H1 (cell line): ENCODE measurements around the gene OR10T2. TPM values are rescaled to one million over a fixed set of nuclear protein-coding genes. Genes with fewer than 3 reads are reported as not detected.
"Not testable (repeated sequence)": the region's sequence is repeated elsewhere in the genome, so short reads cannot be mapped to it uniquely, and the experiment has no call there.

Source experiments
- CTCF ChIA-PET: fragments of 300-600 bp; sonication (Branson Sonifier 250); formaldehyde crosslinking; loops from one replicate; lab custom pipeline; 2021; ENCODE audit not compliant: partially characterized antibody; lab: Charles Lee
- POLR2A ChIA-PET: fragments of 300-600 bp; sonication (Branson Sonifier 250); formaldehyde crosslinking; loops from one replicate; lab custom pipeline; 2021; ENCODE audit warnings: inconsistent platforms; ENCODE audit not compliant: partially characterized antibody; lab: Charles Lee
- DNase-seq, 2 experiments: peaks; one replicate each; pipeline versions ENCODE4 v3.0.0 to v3.0.0-alpha.2; 2010 to 2022; ENCODE audit warnings: low spot score in 2 of 2, low read depth in 1 of 2, mixed read lengths in 1 of 2
- FAIRE-seq: peaks from 2 replicates; lab custom pipeline; 2011; peaks lifted over from hg19 to GRCh38; lab: Jason Lieb, UNC
- H2AFZ ChIP-seq: 2 replicates; pipeline ENCODE4 v1.8.1; 2012; ENCODE audit warnings: low read length, inconsistent platforms
- H2AK5ac ChIP-seq: 2 replicates; pipeline ENCODE4 v1.6.1; 2013; ENCODE audit warnings: low read depth, low read length
- H2BK120ac ChIP-seq: replicated peaks from 2 replicates; pipeline ENCODE3; 2013; ENCODE audit warnings: low read depth, low read length, inconsistent platforms
- H2BK12ac ChIP-seq: 2 replicates; pipeline ENCODE4 v1.6.1; 2013; ENCODE audit warnings: low read depth, low read length
- H2BK15ac ChIP-seq: 2 replicates; pipeline ENCODE4 v1.6.1; 2013; ENCODE audit warnings: low read length
- H2BK20ac ChIP-seq: 2 replicates; pipeline ENCODE4 v1.6.1; 2013; ENCODE audit warnings: low read length
- H2BK5ac ChIP-seq: 2 replicates; pipeline ENCODE4 v1.6.1; 2013; ENCODE audit warnings: low read depth, low read length
- H3K14ac ChIP-seq: 2 replicates; pipeline ENCODE4 v1.6.1; 2013; ENCODE audit warnings: inconsistent platforms; ENCODE audit not compliant: insufficient read length
- H3K18ac ChIP-seq: 2 replicates; pipeline ENCODE4 v1.6.1; 2013; ENCODE audit warnings: low read length; ENCODE audit errors: extremely low read depth
- H3K23ac ChIP-seq: 2 replicates; pipeline ENCODE4 v1.6.1; 2013; ENCODE audit warnings: inconsistent platforms; ENCODE audit not compliant: insufficient read length
- H3K23me2 ChIP-seq: 2 replicates; pipeline ENCODE4 v1.6.1; 2013; ENCODE audit warnings: low read depth, low read length
- H3K27ac ChIP-seq: 2 replicates; pipeline ENCODE4 v1.6.1; 2011; ENCODE audit warnings: low read depth, low read length, inconsistent platforms
- H3K27me3 ChIP-seq, 4 experiments: replicated peaks in 1 of 4; 1 replicate in 1 of 4; 2 replicates in 3 of 4; pipeline versions ENCODE4 v1.6.1 to v1.8.1; 2011 to 2013; ENCODE audit warnings: low read length in 3 of 4, mild to moderate bottlenecking in 3 of 4, inconsistent platforms in 2 of 4, mixed read lengths in 2 of 4, moderate library complexity in 1 of 4; ENCODE audit not compliant: control insufficient read depth in 3 of 4, insufficient read depth in 3 of 4; ENCODE audit errors: extremely low read depth in 1 of 4
- H3K36me3 ChIP-seq, 4 experiments: 2 replicates each; pipeline versions ENCODE4 v1.6.1 to v1.8.1; 2011 to 2013; ENCODE audit warnings: mild to moderate bottlenecking in 4 of 4, low read length in 3 of 4, moderate library complexity in 2 of 4, control low read depth in 1 of 4, inconsistent platforms in 1 of 4; ENCODE audit not compliant: insufficient read depth in 4 of 4, control insufficient read depth in 2 of 4
- H3K4ac ChIP-seq: replicated peaks from 2 replicates; pipeline ENCODE3; 2013; ENCODE audit warnings: low read length, low read depth, mixed read lengths, inconsistent platforms; ENCODE audit not compliant: insufficient read length
- H3K4me1 ChIP-seq, 4 experiments: replicated peaks in 1 of 4; 1 replicate in 1 of 4; 2 replicates in 3 of 4; pipeline versions ENCODE4 v1.6.1 to v1.8.1; 2011 to 2013; ENCODE audit warnings: low read length in 3 of 4, inconsistent platforms in 2 of 4, mixed read lengths in 1 of 4; ENCODE audit not compliant: insufficient read depth in 4 of 4, control insufficient read depth in 3 of 4
- H3K4me2 ChIP-seq, 2 experiments: 2 replicates each; pipeline versions ENCODE4 v1.6.1 to v1.8.1; 2011 to 2013; ENCODE audit warnings: low read depth in 2 of 2, low read length in 2 of 2, control low read depth in 1 of 2, inconsistent platforms in 1 of 2, mild to moderate bottlenecking in 1 of 2; ENCODE audit not compliant: insufficient read depth in 1 of 2
- H3K4me3 ChIP-seq, 4 experiments: fragments of 200-600, 300-600 bp in 1 of 4; sonication (generic), shearing (Covaris generic), sonication (Bioruptor Twin) in 1 of 4; 2 replicates each; pipeline versions ENCODE4 v1.5.1 to v1.8.1; 2011 to 2016; ENCODE audit warnings: low read length in 4 of 4, low read depth in 3 of 4, control low read depth in 2 of 4, inconsistent platforms in 2 of 4, mild to moderate bottlenecking in 2 of 4, mixed read lengths in 1 of 4, moderate library complexity in 1 of 4; ENCODE audit not compliant: insufficient read depth in 2 of 4; ENCODE audit errors: extremely low read depth in 1 of 4
- H3K56ac ChIP-seq: replicated peaks from 2 replicates; pipeline ENCODE3; 2013; ENCODE audit warnings: low read depth, mild to moderate bottlenecking, mixed read lengths, low read length, inconsistent platforms; ENCODE audit not compliant: insufficient read length
- H3K79me1 ChIP-seq: 2 replicates; pipeline ENCODE4 v1.6.1; 2013; ENCODE audit warnings: low read depth, low read length, control low read depth
- H3K79me2 ChIP-seq, 2 experiments: 2 replicates each; pipeline versions ENCODE4 v1.6.1 to v1.8.1; 2012 to 2013; ENCODE audit warnings: low read length in 2 of 2, mild to moderate bottlenecking in 2 of 2, inconsistent platforms in 1 of 2; ENCODE audit not compliant: insufficient read depth in 2 of 2, control insufficient read depth in 1 of 2
- H3K9ac ChIP-seq, 4 experiments: replicated peaks in 1 of 4; 1 replicate in 1 of 4; 2 replicates in 3 of 4; pipeline versions ENCODE4 v1.6.1 to v1.8.1; 2011 to 2013; ENCODE audit warnings: low read depth in 3 of 4, low read length in 3 of 4, control low read depth in 2 of 4, mild to moderate bottlenecking in 2 of 4, moderate library complexity in 2 of 4, inconsistent platforms in 1 of 4; ENCODE audit errors: extremely low read depth in 1 of 4
- H3K9me3 ChIP-seq, 2 experiments: 2 replicates each; pipeline versions ENCODE4 v1.6.1 to v1.8.1; 2012 to 2013; ENCODE audit warnings: mild to moderate bottlenecking in 2 of 2, moderate library complexity in 2 of 2, control low read depth in 1 of 2, inconsistent platforms in 1 of 2, low read depth in 1 of 2, low read length in 1 of 2, mixed read lengths in 1 of 2; ENCODE audit not compliant: insufficient read depth in 2 of 2
- H4K20me1 ChIP-seq, 2 experiments: replicated peaks in 1 of 2; 2 replicates each; pipeline versions ENCODE3 to v1.8.1; 2011 to 2013; ENCODE audit warnings: inconsistent platforms in 2 of 2, low read length in 2 of 2, mild to moderate bottlenecking in 1 of 2; ENCODE audit not compliant: insufficient read depth in 2 of 2, control insufficient read depth in 1 of 2
- H4K5ac ChIP-seq: 2 replicates; pipeline ENCODE4 v1.6.1; 2013; ENCODE audit warnings: low read length, low read depth, mixed read lengths, inconsistent platforms; ENCODE audit not compliant: insufficient read length
- H4K8ac ChIP-seq: 2 replicates; pipeline ENCODE4 v1.8.0; 2013; ENCODE audit warnings: mild to moderate bottlenecking, moderate library complexity, low read length, inconsistent platforms; ENCODE audit not compliant: insufficient read depth; ENCODE audit errors: extremely low read depth
- H4K91ac ChIP-seq: replicated peaks from 2 replicates; pipeline ENCODE3; 2013; ENCODE audit warnings: low read length, mixed read lengths, inconsistent platforms; ENCODE audit not compliant: insufficient read length
- WGBS, 2 experiments: shearing (Covaris generic) in 1 of 2; methylation state at CpG; one replicate each; pipeline versions ENCODE4 v1.1.6 to v1.1.7; 2013 to 2015; ENCODE audit warnings: low lambda C conversion rate in 2 of 2, mixed read lengths in 2 of 2, inconsistent platforms in 1 of 2, low coverage in 1 of 2, missing lambda C conversion rate in 1 of 2; ENCODE audit not compliant: insufficient replicate concordance in 2 of 2, insufficient coverage in 1 of 2, insufficient read length in 1 of 2; ENCODE audit errors: extremely low coverage in 1 of 2, missing lambda C conversion rate in 1 of 2; 5-methylcytosine and 5-hydroxymethylcytosine counted together
- polyA plus RNA-seq, 7 experiments: library from polyadenylated mRNA; depleted of rRNA in 3 of 7; stranded (reverse) in 5 of 7; unstranded in 2 of 7; fragments of >200 nt in 5 of 7; fragments of 200-250 nt in 2 of 7; gene quantifications; 1 replicate in 5 of 7; 2 replicates in 1 of 7; 4 replicates in 1 of 7; pipeline versions ENCODE4 v1.2.1 to v1.2.3, GENCODE V29; 2011 to 2013; ENCODE audit warnings: missing spikeins in 2 of 7, mixed read lengths in 2 of 7
- total RNA-seq: library from RNA; stranded (reverse); fragmentation: NEBNext Ultra II Directional; extraction: Animal tissue kit (Norgen Biotek cat#: 25700); gene quantifications from 2 replicates; pipeline ENCODE4 v1.2.1, GENCODE V29; 2021

Gene OR10T2
- total and polyA plus RNA-seq, 2 of the 8 experiments (the other 6 are each of a cell fraction or from before 2014, with no cell fraction given), result not detected

DNA sequence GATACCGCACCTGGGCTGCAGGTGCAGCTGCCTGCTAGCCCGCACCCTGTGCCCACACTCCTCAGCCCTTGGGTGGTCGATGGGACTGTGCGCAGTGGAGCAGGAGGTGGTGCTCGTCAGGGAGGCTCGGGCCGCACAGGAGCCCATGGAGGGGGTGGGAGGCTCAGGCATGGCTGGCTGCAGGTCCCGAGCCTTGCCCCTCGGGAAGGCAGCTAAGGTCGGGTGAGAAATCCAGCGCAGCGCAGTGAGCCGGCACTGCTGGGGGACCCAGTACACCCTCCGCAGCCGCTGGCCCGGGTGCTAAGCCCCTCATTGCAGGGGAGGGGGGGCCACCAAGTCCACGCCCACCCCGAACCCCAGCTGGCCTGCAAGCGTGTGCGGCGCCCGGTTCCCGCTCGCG, 25.2 kb downstream of the OR10T2 start:
- WGBS, 2 experiments, result 85% methylated on average over 16 of the region's 25 CpGs; no CpG with 5 or more reads in 1 of the 2 experiments
- H3K23me2 ChIP-seq, H3K79me1 ChIP-seq, H3K79me2 ChIP-seq, H2BK12ac ChIP-seq, H2BK20ac ChIP-seq, FAIRE-seq, H4K20me1 ChIP-seq, H2AFZ ChIP-seq, H3K27me3 ChIP-seq, H3K4ac ChIP-seq, H3K9ac ChIP-seq, H2BK5ac ChIP-seq, H3K27ac ChIP-seq, H2BK120ac ChIP-seq, H2AK5ac ChIP-seq, H3K4me2 ChIP-seq, H3K36me3 ChIP-seq, H3K14ac ChIP-seq, POLR2A ChIA-PET, H3K4me3 ChIP-seq, H3K56ac ChIP-seq, H4K8ac ChIP-seq, H4K91ac ChIP-seq, H3K23ac ChIP-seq, H4K5ac ChIP-seq, H3K9me3 ChIP-seq, H3K18ac ChIP-seq, H3K4me1 ChIP-seq, DNase-seq, H2BK15ac ChIP-seq: not testable (repeated sequence)
- CTCF ChIA-PET, result interaction anchor here (0.9 to 1.1 kb wide), 2 partner anchors 16 to 34 kb away, joined by 4 read pairs; no protein-coding TSS in a partner anchor
